Sigmoid colon (tissue), 4 donors: Measurements from ENCODE around the gene PDGFRB.

ENCODE experiments used
- CTCF ChIP-seq, 4 experiments: fragments of 450-650 bp in 3 of 4; fragments of 200-600 bp in 1 of 4; IDR thresholded peaks; one replicate each; pipeline ENCODE4 v1.5.1; 2016 to 2019; ENCODE audit warnings: antibody characterized with exemption in 4 of 4, mild to moderate bottlenecking in 3 of 4, moderate library complexity in 2 of 4
- EP300 ChIP-seq, 4 donors: sonication (generic); formaldehyde crosslinking; IDR thresholded peaks; one replicate each; pipeline ENCODE4 v1.6.1; 2017; ENCODE audit warnings: antibody characterized with exemption in 4 of 4
- POLR2A ChIP-seq, 2 donors: fragments of 450-650 bp; IDR thresholded peaks; one replicate each; pipeline ENCODE4 v1.6.1; 2016; ENCODE audit warnings: antibody characterized with exemption in 2 of 2, mild to moderate bottlenecking in 2 of 2, moderate library complexity in 2 of 2

- TF ChIP-seq EP300 (IDR thresholded peaks at IDR 0.05): no peak
- no peak for TF ChIP-seq CTCF (IDR thresholded peaks at IDR 0.05)
- no peak for TF ChIP-seq POLR2A (IDR thresholded peaks at IDR 0.05)
Observed at GRCh38 chr5:150120062-150120441, 35.6 kb downstream of the PDGFRB start.
